Mesenchymal stem cell (in vitro differentiated cells and primary cell): ENCODE results near the gene MYO10.

Source experiments
- DNase-seq: peaks from one replicate; pipeline ENCODE4 v3.0.0-alpha.2; 2013
- H2AFZ ChIP-seq: one replicate; pipeline ENCODE4 v1.6.1; 2013; ENCODE audit warnings: low read depth, mild to moderate bottlenecking, control low read depth, inconsistent platforms, low read length, moderate library complexity
- H2AK5ac ChIP-seq: 2 replicates; pipeline ENCODE4 v1.6.1; 2013; ENCODE audit warnings: low read length, moderate library complexity, mild to moderate bottlenecking, inconsistent platforms; ENCODE audit not compliant: severe bottlenecking
- H2BK120ac ChIP-seq: one replicate; pipeline ENCODE4 v1.6.1; 2013; ENCODE audit warnings: low read depth, mild to moderate bottlenecking, inconsistent platforms, low read length, moderate library complexity
- H2BK12ac ChIP-seq, 2 experiments: one replicate each; pipeline ENCODE4 v1.6.1; 2013; ENCODE audit warnings: inconsistent platforms in 2 of 2, low read length in 2 of 2, mild to moderate bottlenecking in 2 of 2, moderate library complexity in 2 of 2, control low read depth in 1 of 2
- H2BK15ac ChIP-seq: one replicate; pipeline ENCODE4 v1.6.1; 2013; ENCODE audit warnings: mild to moderate bottlenecking, low read depth, inconsistent platforms; ENCODE audit not compliant: poor library complexity, severe bottlenecking
- H2BK5ac ChIP-seq: 2 replicates; pipeline ENCODE4 v1.6.1; 2013; ENCODE audit warnings: low read depth, mild to moderate bottlenecking, low read length, control low read depth, inconsistent platforms; ENCODE audit not compliant: poor library complexity, severe bottlenecking
- H3K14ac ChIP-seq, 2 experiments: one replicate each; pipeline ENCODE4 v1.6.1; 2013; ENCODE audit warnings: inconsistent platforms in 2 of 2, low read length in 2 of 2, control low read depth in 1 of 2, mild to moderate bottlenecking in 1 of 2, moderate library complexity in 1 of 2
- H3K18ac ChIP-seq, 2 experiments: one replicate each; pipeline ENCODE4 v1.6.1; 2013; ENCODE audit warnings: inconsistent platforms in 2 of 2, low read length in 2 of 2, control low read depth in 1 of 2, low read depth in 1 of 2, mild to moderate bottlenecking in 1 of 2
- H3K23ac ChIP-seq, 2 experiments: one replicate each; pipeline ENCODE4 v1.6.1; 2013; ENCODE audit warnings: inconsistent platforms in 2 of 2, low read length in 2 of 2, mild to moderate bottlenecking in 2 of 2, moderate library complexity in 2 of 2, control low read depth in 1 of 2
- H3K27ac ChIP-seq: 2 replicates; pipeline ENCODE4 v1.5.1; 2013; ENCODE audit warnings: mild to moderate bottlenecking, moderate library complexity, low read length, control low read depth, inconsistent platforms; ENCODE audit not compliant: poor library complexity, severe bottlenecking
- H3K27me3 ChIP-seq, 2 experiments: 2 replicates each; pipeline versions ENCODE4 v1.6.1 to v1.7.0; 2013; ENCODE audit warnings: low read length in 2 of 2, mild to moderate bottlenecking in 2 of 2, moderate library complexity in 2 of 2, control low read depth in 1 of 2, inconsistent platforms in 1 of 2; ENCODE audit not compliant: control insufficient read depth in 1 of 2, insufficient read depth in 1 of 2
- H3K36me3 ChIP-seq, 2 experiments: 2 replicates each; pipeline versions ENCODE4 v1.6.1 to v1.7.0; 2013; ENCODE audit warnings: low read length in 2 of 2, control low read depth in 1 of 2, inconsistent platforms in 1 of 2, low read depth in 1 of 2, mild to moderate bottlenecking in 1 of 2; ENCODE audit not compliant: insufficient read depth in 2 of 2, control insufficient read depth in 1 of 2
- H3K4ac ChIP-seq, 2 experiments: one replicate each; pipeline ENCODE4 v1.6.1; 2013; ENCODE audit warnings: inconsistent platforms in 2 of 2, low read length in 2 of 2, mild to moderate bottlenecking in 2 of 2, moderate library complexity in 2 of 2, control low read depth in 1 of 2, low read depth in 1 of 2
- H3K4me1 ChIP-seq: 2 replicates; pipeline ENCODE4 v1.6.1; 2013; ENCODE audit warnings: low read depth, low read length, control low read depth; ENCODE audit not compliant: control insufficient read depth, insufficient read depth
- H3K4me2 ChIP-seq: 2 replicates; pipeline ENCODE4 v1.6.1; 2013; ENCODE audit warnings: low read length, mild to moderate bottlenecking, inconsistent platforms; ENCODE audit not compliant: poor library complexity, severe bottlenecking
- H3K4me3 ChIP-seq, 2 experiments: 2 replicates each; pipeline versions ENCODE4 v1.5.1 to v1.7.0; 2013; ENCODE audit warnings: low read length in 2 of 2, mild to moderate bottlenecking in 2 of 2, control low read depth in 1 of 2, low read depth in 1 of 2; ENCODE audit not compliant: insufficient read depth in 1 of 2
- H3K79me1 ChIP-seq: replicated peaks from 2 replicates; pipeline ENCODE4 v1.6.1; 2013; ENCODE audit warnings: mild to moderate bottlenecking, control low read depth, low read length, inconsistent platforms; ENCODE audit not compliant: poor library complexity, severe bottlenecking
- H3K9ac ChIP-seq: 2 replicates; pipeline ENCODE4 v1.7.0; 2013; ENCODE audit warnings: mild to moderate bottlenecking, low read length, moderate library complexity
- H3K9me3 ChIP-seq: 2 replicates; pipeline ENCODE4 v1.7.0; 2013; ENCODE audit warnings: mild to moderate bottlenecking, low read length; ENCODE audit not compliant: control insufficient read depth
- H4K8ac ChIP-seq: one replicate; pipeline ENCODE4 v1.6.1; 2013; ENCODE audit warnings: inconsistent platforms, mild to moderate bottlenecking, low read length, moderate library complexity
- H4K91ac ChIP-seq: one replicate; pipeline ENCODE4 v1.6.1; 2013; ENCODE audit warnings: mild to moderate bottlenecking, low read length, inconsistent platforms
- WGBS: methylation state at CpG from one replicate; pipeline ENCODE4 v1.1.7; 2013; ENCODE audit warnings: mixed read lengths; 5-methylcytosine and 5-hydroxymethylcytosine counted together

Gene MYO10

GRCh38 chr5:16975950-16976624 is 40.0 kb upstream of the MYO10 start:
- Histone ChIP-seq H3K9ac (no peak overlapping the region), H3K9me3 (no peaks in the 10 kb centered on the region), H3K27ac (no peak overlapping the region), H4K91ac (no peak overlapping the region), H2BK5ac (no peak overlapping the region), H3K27me3 (no peaks in the 10 kb centered on the region), H3K4ac (no peak overlapping the region), H3K36me3 (no peaks in the 10 kb centered on the region), H4K8ac (no peak overlapping the region), H3K79me1 (no peaks in the 10 kb centered on the region), H3K14ac (no peak overlapping the region), H3K4me2 (no peak overlapping the region), H2BK15ac (no peak overlapping the region), H3K4me3 (no peak overlapping the region), H3K23ac (no peak overlapping the region), H2BK120ac (no peak overlapping the region), H2AFZ (no peak overlapping the region), H3K4me1 (no peaks in the 10 kb centered on the region), H2BK12ac (no peak overlapping the region), H3K18ac (no peak overlapping the region), H2AK5ac (no peak overlapping the region)
- 86% methylated on average over 1 of the region's 2 CpGs for WGBS
- no peak for DNase-seq

- no peaks in the 10 kb centered on the region for H3K79me1 ChIP-seq
- H3K14ac ChIP-seq, result no peak overlapping the region
- H2BK12ac ChIP-seq, result no peak overlapping the region
- H3K27me3 ChIP-seq, result no peaks in the 10 kb centered on the region
- no peak overlapping the region for H3K4ac ChIP-seq
- H3K4me2 ChIP-seq, result no peak overlapping the region
- H3K9ac ChIP-seq, result no peak overlapping the region
- H3K27ac ChIP-seq, result no peak overlapping the region
- no peak overlapping the region for H2AK5ac ChIP-seq
- no peaks in the 10 kb centered on the region for H3K4me1 ChIP-seq
- DNase-seq, result no peak
- H3K9me3 ChIP-seq, result no peaks in the 10 kb centered on the region
- H2BK120ac ChIP-seq, result no peak overlapping the region
- H2BK5ac ChIP-seq, result no peak overlapping the region
- no peak overlapping the region for H2BK15ac ChIP-seq
- H3K4me3 ChIP-seq, result no peak overlapping the region
- no peaks in the 10 kb centered on the region for H3K36me3 ChIP-seq
- H3K23ac ChIP-seq, result no peak overlapping the region
- no peak overlapping the region for H4K8ac ChIP-seq
- H3K18ac ChIP-seq, result no peak overlapping the region
- no peak overlapping the region for H2AFZ ChIP-seq
- no CpG with 5 or more reads among the region's 2 CpGs for WGBS
- no peak overlapping the region for H4K91ac ChIP-seq
Observed at GRCh38 chr5:16974981-16975380, 38.9 kb upstream of the MYO10 start.

DNA sequence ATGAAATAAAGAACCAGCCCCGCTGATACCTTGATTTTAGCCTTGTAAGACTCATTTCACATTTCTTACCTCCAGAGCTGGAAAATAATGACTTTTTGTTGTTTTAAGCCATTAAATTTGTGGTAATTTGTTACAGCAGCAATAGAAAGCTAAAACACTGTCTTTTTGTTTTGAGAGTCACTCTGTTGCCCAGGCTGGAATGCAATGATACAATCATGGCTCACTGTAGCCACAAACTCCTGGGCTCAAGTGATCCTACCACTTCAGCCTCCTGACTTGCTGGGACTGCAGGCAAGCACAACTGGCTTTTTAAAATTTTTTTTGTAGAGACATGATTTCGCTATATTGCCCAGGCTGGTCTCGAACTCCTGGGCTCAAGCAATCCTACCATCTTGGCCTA is 34.7 kb upstream of the MYO10 start:
- Histone ChIP-seq H3K4me1 (no peaks in the 10 kb centered on the region), H3K18ac (no peak overlapping the region), H3K4me2 (no peak overlapping the region), H2BK120ac (peak overlapping the region; percentile 19), H3K9ac (no peak overlapping the region), H3K27me3 (no peaks in the 10 kb centered on the region), H3K79me1 (no peaks in the 10 kb centered on the region), H3K4me3 (no peak overlapping the region), H2AK5ac (no peak overlapping the region), H3K9me3 (no peaks in the 10 kb centered on the region), H2BK15ac (no peak overlapping the region), H3K23ac (no peak overlapping the region), H2BK5ac (no peak overlapping the region), H3K14ac (no peak overlapping the region), H4K8ac (no peak overlapping the region), H3K4ac (no peak overlapping the region), H2AFZ (no peak overlapping the region), H4K91ac (no peak overlapping the region), H3K36me3 (no peaks in the 10 kb centered on the region), H2BK12ac (no peak overlapping the region), H3K27ac (no peak overlapping the region)
- WGBS, result 99% methylated on average over 2 of the region's 3 CpGs
- DNase-seq, result no peak

DNA sequence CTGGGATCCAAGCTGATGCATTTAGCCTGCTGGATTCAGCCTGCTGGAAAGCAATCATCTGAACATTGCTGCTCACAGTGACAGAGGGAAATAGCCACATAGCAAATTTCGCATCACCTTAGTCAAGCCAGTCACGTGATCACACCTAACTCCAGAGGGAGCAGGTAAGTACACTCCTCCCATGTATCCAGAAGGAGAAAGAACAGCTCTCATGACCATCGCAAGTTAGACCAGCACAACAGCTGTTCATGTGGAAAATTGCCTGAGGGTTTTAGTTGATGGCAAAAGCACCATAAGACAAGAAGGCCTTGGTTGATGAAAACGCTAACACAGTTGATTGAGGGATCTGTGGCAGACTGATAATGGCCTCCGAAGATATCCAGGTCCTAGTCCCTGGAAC is 34.2 kb upstream of the MYO10 start:
- no peak overlapping the region for H2BK120ac ChIP-seq
- H3K27me3 ChIP-seq, result no peaks in the 10 kb centered on the region
- no peak overlapping the region for H3K23ac ChIP-seq
- H3K4me1 ChIP-seq, result no peaks in the 10 kb centered on the region
- no peak overlapping the region for H3K4ac ChIP-seq
- H3K18ac ChIP-seq, result peak overlapping the region in 1 of 2 experiments; percentile 29
- no peak overlapping the region for H3K27ac ChIP-seq
- H3K9me3 ChIP-seq, result no peaks in the 10 kb centered on the region
- DNase-seq, result no peak
- no peak overlapping the region for H2AFZ ChIP-seq
- H3K36me3 ChIP-seq, result no peaks in the 10 kb centered on the region
- 89% methylated on average over 5 of the region's 5 CpGs for WGBS
- H3K14ac ChIP-seq, result no peak overlapping the region
- H3K79me1 ChIP-seq, result no peaks in the 10 kb centered on the region
- no peak overlapping the region for H2BK15ac ChIP-seq
- H2BK5ac ChIP-seq, result no peak overlapping the region
- H3K9ac ChIP-seq, result no peak overlapping the region
- H2AK5ac ChIP-seq, result no peak overlapping the region
- H3K4me2 ChIP-seq, result no peak overlapping the region
- H4K8ac ChIP-seq, result peak overlapping the region; percentile 7
- no peak overlapping the region for H4K91ac ChIP-seq
- H3K4me3 ChIP-seq, result no peak overlapping the region
- peak overlapping the region in 1 of 2 experiments; percentile 80 for H2BK12ac ChIP-seq
